ENCODE results near the gene PRKAG1.

GRCh38 chr12:49043241-49043640 is 24.7 kb upstream of the PRKAG1 start:
- no peak for TF ChIP-seq ZNF24 (IDR thresholded peaks at IDR 0.05)
- TF ChIP-seq JUND (IDR thresholded peaks at IDR 0.05; ENCODE audit: low read depth, low read length) = no peak
- no peak for TF ChIP-seq ZNF384 (IDR thresholded peaks at IDR 0.05; ENCODE audit: borderline replicate concordance, low read depth, low read length)
- TF ChIP-seq ATF3 (IDR thresholded peaks at IDR 0.05; ENCODE audit: borderline replicate concordance, extremely low read depth, low read depth, low read length) = no peak

Data from GM12878 (cell line).